Activated CD8-positive, alpha-beta memory T cell treated with anti-CD3 and anti-CD28 coated beads for 36 hours (primary cell): ENCODE results near the gene SELENOH. TPM values are rescaled to one million over a fixed set of nuclear protein-coding genes. Genes with fewer than 3 reads are reported as not detected.

Source experiments
- total RNA-seq, 2 experiments: library from RNA; stranded (reverse); gene quantifications; one replicate each; pipeline ENCODE4 v1.2.3, GENCODE V29; 2021

Gene SELENOH
- total RNA-seq, 2 experiments from 2014 or later: 238 to 252 TPM

Other genes starting within 250 kb of the SELENOH start
- gene SLC43A1, start 225.8 kb upstream of the SELENOH start, total RNA-seq: 10 to 100 TPM; 35.1 to 36.3 TPM
- 100 to 1,000 TPM; 137 to 140 TPM for gene TIMM10, start 210.7 kb upstream of the SELENOH start, total RNA-seq
- gene SMTNL1, start 203.9 kb upstream of the SELENOH start, total RNA-seq: not detected
- 10 to 100 TPM; 81.3 to 88.9 TPM for gene UBE2L6, start 173.8 kb upstream of the SELENOH start, total RNA-seq
- gene SERPING1, start 143.8 kb upstream of the SELENOH start, total RNA-seq: not detected
- not detected for gene YPEL4, start 91.6 kb upstream of the SELENOH start, total RNA-seq
- 10 to 100 TPM; 19.8 to 20.5 TPM for gene CLP1, start 83.7 kb upstream of the SELENOH start, total RNA-seq
- gene ZDHHC5, start 73.4 kb upstream of the SELENOH start, total RNA-seq: 10 to 100 TPM; 81.9 to 82.2 TPM
- 10 to 100 TPM; 16.4 to 18.0 TPM for gene MED19, start 29.3 kb upstream of the SELENOH start, total RNA-seq
- 100 to 1,000 TPM; 115 to 116 TPM for gene TMX2, start 28.9 kb upstream of the SELENOH start, total RNA-seq
- gene BTBD18, start 10.3 kb downstream of the SELENOH start, total RNA-seq: not detected
- 1 to 10 TPM; 3.4 to 4.4 TPM for gene CTNND1, start 20.3 kb downstream of the SELENOH start, total RNA-seq